ENCODE results near the gene STK26. TPM values are rescaled to one million over a fixed set of nuclear protein-coding genes. Genes with fewer than 3 reads are reported as not detected.
"Not testable (repeated sequence)": the region's sequence is repeated elsewhere in the genome, so short reads cannot be mapped to it uniquely, and the experiment has no call there.

The STK26 gene
- total and polyA plus RNA-seq, 12 donors: 0.72 to 25.7 (median 1.4) TPM

- intact Hi-C loops (cut with DNase I): loop anchor here in 1 of 2 donors (10.0 kb wide), 2 partner anchors 132 to 532 kb away; no protein-coding TSS in a partner anchor
- peak; percentile 58 to 76 (median 65) for TF ChIP-seq CTCF (IDR thresholded peaks at IDR 0.05)
- no peak for TF ChIP-seq POLR2A (IDR thresholded peaks at IDR 0.05)
- Histone ChIP-seq H3K27ac (no peak overlapping the region), H3K4me3 (no peak overlapping the region), H3K27me3 (peaks cover 33% of the 10 kb centered on the region), H3K4me1 (replicated peaks in 1 of 2) (no peaks in the 10 kb centered on the region), H3K36me3 (replicated peaks in 1 of 2) (no peaks in the 10 kb centered on the region), H3K9me3 (replicated peaks in 1 of 3) (no peaks in the 10 kb centered on the region)
- 38 to 60% (median 49%) methylated on average over 5 to 7 of the region's 7 CpGs for WGBS, 4 donors
- peak; percentile 30 to 85 (median 63) for DNase-seq
Measured at GRCh38 chrX:132092439-132093065, 69.5 kb downstream of the STK26 start.

GRCh38 chrX:132093239-132093860 lies 70.2 kb downstream of the STK26 start:
- DNase-seq: peak in 1 of 7 donors; percentile 50
- no peak for TF ChIP-seq CTCF (IDR thresholded peaks at IDR 0.05)
- no peak for TF ChIP-seq POLR2A (IDR thresholded peaks at IDR 0.05)
- intact Hi-C loops (cut with DNase I): loop anchor here in 1 of 2 donors (10.0 kb wide), 2 partner anchors 131 to 531 kb away; no protein-coding TSS in a partner anchor
- Histone ChIP-seq H3K36me3 (replicated peaks in 1 of 2) (no peaks in the 10 kb centered on the region), H3K27ac (no peak overlapping the region), H3K4me3 (no peak overlapping the region), H3K27me3 (peaks cover 35% of the 10 kb centered on the region), H3K4me1 (replicated peaks in 1 of 2) (no peaks in the 10 kb centered on the region), H3K9me3 (replicated peaks in 1 of 3) (no peaks in the 10 kb centered on the region)
- WGBS, 4 donors: 51 to 82% (median 62%) methylated on average over 4 of the region's 4 CpGs

- Histone ChIP-seq H3K9me3 (replicated peaks in 1 of 3) (no peaks in the 10 kb centered on the region), H3K4me1 (replicated peaks in 1 of 2) (no peaks in the 10 kb centered on the region), H3K4me3 (no peak overlapping the region), H3K27me3 (peaks cover 31% of the 10 kb centered on the region), H3K36me3 (replicated peaks in 1 of 2) (no peaks in the 10 kb centered on the region), H3K27ac (no peak overlapping the region)
- DNase-seq: no peak
- TF ChIP-seq POLR2A (IDR thresholded peaks at IDR 0.05) (no peak), CTCF (IDR thresholded peaks at IDR 0.05) (no peak)
- WGBS, 4 donors: 51 to 88% (median 60%) methylated on average over 2 of the region's 2 CpGs
- intact Hi-C loops (cut with DNase I): loop anchor here in 1 of 2 donors (10.0 kb wide), 2 partner anchors 131 to 531 kb away; no protein-coding TSS in a partner anchor
Measured at GRCh38 chrX:132094164-132094563, 71.1 kb downstream of the STK26 start.

DNA sequence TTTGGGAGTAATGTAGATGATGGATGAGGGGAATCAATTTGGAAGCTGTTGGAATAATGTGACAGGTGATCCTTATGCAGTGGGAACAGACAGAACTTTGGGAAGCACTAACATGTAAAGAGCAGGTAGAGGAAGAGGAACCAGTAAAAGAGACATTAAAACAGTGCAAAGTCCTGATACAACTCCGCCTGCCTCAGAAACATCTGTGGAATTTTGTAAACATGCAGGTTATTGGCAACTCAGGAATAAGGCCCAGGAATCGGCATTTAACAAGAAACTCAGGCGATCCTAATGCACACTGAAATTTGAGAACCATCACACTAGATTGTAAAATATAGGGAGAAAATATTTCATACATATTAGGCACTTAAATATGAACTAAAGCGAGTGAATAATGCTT lies 75.6 kb downstream of the STK26 start:
- peaks cover 18% of the 10 kb centered on the region for H3K27me3 ChIP-seq
- H3K36me3 ChIP-seq (replicated peaks in 1 of 2); DNase-seq; H3K27ac ChIP-seq; H3K4me1 ChIP-seq (replicated peaks in 1 of 2); H3K4me3 ChIP-seq; H3K9me3 ChIP-seq (replicated peaks in 1 of 3): not testable (repeated sequence)
- intact Hi-C loops (cut with DNase I): loop anchor here in 1 of 2 donors (10.0 kb wide), 2 partner anchors 126 to 526 kb away; no protein-coding TSS in a partner anchor
- WGBS, 4 donors: 71 to 89% (median 82%) methylated on average over 4 of the region's 4 CpGs

All from adrenal gland (tissue), 12 donors.